ENCODE data around the gene SLC5A3. TPM values are rescaled to one million over a fixed set of nuclear protein-coding genes. Genes with fewer than 3 reads are reported as not detected.

Gene SLC5A3
- total and polyA plus RNA-seq, 2 of the 8 experiments (the other 6 are each of a cell fraction or from before 2014, with no cell fraction given), result 4.0 to 19.4 TPM

- POLR2A ChIA-PET (ENCODE audit: partially characterized antibody), result interaction anchor here (1.1 to 2.6 kb wide), 9 partner anchors 11 to 151 kb away, joined by 3 to 19 read pairs (median 4); no protein-coding TSS in a partner anchor
- FAIRE-seq, result no peak
These were observed 1.7 kb downstream of the SLC5A3 start for GRCh38 chr21:34075091-34075425.

More at GRCh38 chr21:34075091-34075425, 1.7 kb downstream of the SLC5A3 start:
- peaks cover 0 to 59% of the 10 kb centered on the region in 2 experiments; a peak in 3 of 4 replicates for H3K79me2 ChIP-seq (ENCODE audit: control insufficient read depth in 1 of 2, insufficient read depth in 2 of 2, low read length in 2 of 2)
- H3K14ac ChIP-seq (ENCODE audit: insufficient read length), result no peak overlapping the region
- no peak overlapping the region for H2BK5ac ChIP-seq (ENCODE audit: low read depth, low read length)
- H3K36me3 ChIP-seq (ENCODE audit: control insufficient read depth in 2 of 4, insufficient read depth in 4 of 4, low read length in 3 of 4), result peaks cover 0 to 4% (median 0%) of the 10 kb centered on the region in 4 experiments; a peak in 2 of 8 replicates
- H3K23ac ChIP-seq (ENCODE audit: insufficient read length), result no peak overlapping the region
- no peak overlapping the region for H3K4ac ChIP-seq (replicated peaks; ENCODE audit: insufficient read length, low read depth, low read length)
- H2AK5ac ChIP-seq (ENCODE audit: low read depth, low read length), result no peak overlapping the region
- H2BK12ac ChIP-seq (ENCODE audit: low read depth, low read length), result no peak overlapping the region
- no peak overlapping the region for H2AFZ ChIP-seq (ENCODE audit: low read length)
- no peak overlapping the region for H2BK120ac ChIP-seq (replicated peaks; ENCODE audit: low read depth, low read length)
- H3K56ac ChIP-seq (replicated peaks; ENCODE audit: insufficient read length, low read depth, low read length), result no peak overlapping the region
- H4K91ac ChIP-seq (replicated peaks; ENCODE audit: insufficient read length, low read length), result no peak overlapping the region
- H3K4me3 ChIP-seq (ENCODE audit: extremely low read depth in 1 of 4, insufficient read depth in 2 of 4, low read depth in 3 of 4, low read length in 4 of 4), result peak overlapping the region; percentile 67 to 92 (median 76); a peak in 7 of 8 replicates
- peaks cover 12% of the 10 kb centered on the region; the same call in 1 of the 2 replicates for H3K23me2 ChIP-seq (ENCODE audit: low read depth, low read length)
- H3K9ac ChIP-seq (replicated peaks in 1 of 4; ENCODE audit: extremely low read depth in 1 of 4, low read depth in 3 of 4, low read length in 3 of 4), result no peak overlapping the region; a peak in 1 of 7 replicates
- TF ChIP-seq GTF2F1 (IDR thresholded peaks at IDR 0.05; ENCODE audit: borderline replicate concordance, low read depth, low read length), result no peak
- TF ChIP-seq, protein P1, sequence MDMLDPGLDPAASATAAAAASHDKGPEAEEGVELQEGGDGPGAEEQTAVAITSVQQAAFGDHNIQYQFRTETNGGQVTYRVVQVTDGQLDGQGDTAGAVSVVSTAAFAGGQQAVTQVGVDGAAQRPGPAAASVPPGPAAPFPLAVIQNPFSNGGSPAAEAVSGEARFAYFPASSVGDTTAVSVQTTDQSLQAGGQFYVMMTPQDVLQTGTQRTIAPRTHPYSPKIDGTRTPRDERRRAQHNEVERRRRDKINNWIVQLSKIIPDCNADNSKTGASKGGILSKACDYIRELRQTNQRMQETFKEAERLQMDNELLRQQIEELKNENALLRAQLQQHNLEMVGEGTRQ (IDR thresholded peaks at IDR 0.05; ENCODE audit: low read length), result no peak
- H3K4me1 ChIP-seq (replicated peaks in 1 of 4; ENCODE audit: control insufficient read depth in 3 of 4, insufficient read depth in 4 of 4, low read length in 3 of 4), result peaks cover 0 to 11% (median 3%) of the 10 kb centered on the region in 4 experiments; a peak in 6 of 7 replicates
- DNase-seq (ENCODE audit: low read depth in 1 of 2, low spot score in 2 of 2), result no peak
- H3K79me1 ChIP-seq (ENCODE audit: low read depth, low read length), result no peaks in the 10 kb centered on the region; the same call in 1 of the 2 replicates
- no peak overlapping the region for H2BK20ac ChIP-seq (ENCODE audit: low read length)
- peaks cover 14 to 24% of the 10 kb centered on the region in 2 experiments for H4K20me1 ChIP-seq (replicated peaks in 1 of 2; ENCODE audit: control insufficient read depth in 1 of 2, insufficient read depth in 2 of 2, low read length in 2 of 2)
- WGBS, 2 experiments (ENCODE audit: extremely low coverage in 1 of 2, insufficient coverage in 1 of 2, insufficient read length in 1 of 2, insufficient replicate concordance in 2 of 2, low coverage in 1 of 2, low lambda C conversion rate in 2 of 2, missing lambda C conversion rate in 1 of 2), result 41% methylated on average over 2 of the region's 2 CpGs; no CpG with 5 or more reads in 1 of the 2 experiments
- no peak overlapping the region for H4K5ac ChIP-seq (ENCODE audit: insufficient read length, low read depth, low read length)
- no peaks in the 10 kb centered on the region; a peak in 2 of 7 replicates for H3K27me3 ChIP-seq (replicated peaks in 1 of 4; ENCODE audit: control insufficient read depth in 3 of 4, extremely low read depth in 1 of 4, insufficient read depth in 3 of 4, low read length in 3 of 4)
- no peak overlapping the region for H4K8ac ChIP-seq (ENCODE audit: extremely low read depth, insufficient read depth, low read length)
- H3K18ac ChIP-seq (ENCODE audit: extremely low read depth, low read length), result no peak overlapping the region
- peak overlapping the region; percentile 75 to 96 for H3K4me2 ChIP-seq (ENCODE audit: insufficient read depth in 1 of 2, low read depth in 2 of 2, low read length in 2 of 2)
- no peaks in the 10 kb centered on the region for H3K9me3 ChIP-seq (ENCODE audit: insufficient read depth in 2 of 2, low read depth in 1 of 2, low read length in 1 of 2)
- H2BK15ac ChIP-seq (ENCODE audit: low read length), result no peak overlapping the region
- CTCF ChIA-PET (ENCODE audit: partially characterized antibody), result interaction anchor here (0.6 to 3.3 kb wide), 7 partner anchors 16 to 144 kb away, joined by 3 to 28 read pairs (median 3); no protein-coding TSS in a partner anchor
- no peak overlapping the region for H3K27ac ChIP-seq (ENCODE audit: low read depth, low read length)
